GDM1 (cell line): ENCODE measurements around the gene PRR14L.
"Not testable (repeated sequence)": the region's sequence is repeated elsewhere in the genome, so short reads cannot be mapped to it uniquely, and the experiment has no call there.

ENCODE experiments used
- DNase-seq: peaks from one replicate; lab custom pipeline; 2025; lab: John Stamatoyannopoulos, UW

The PRR14L gene

GRCh38 chr22:31740314-31740713, 9.6 kb downstream of the PRR14L start:
- not testable (repeated sequence) for DNase-seq

GRCh38 chr22:31739795-31740201, 10.1 kb downstream of the PRR14L start:
- DNase-seq = no peak

GRCh38 chr22:31738566-31738965, 11.4 kb downstream of the PRR14L start:
- no peak for DNase-seq

GRCh38 chr22:31737932-31738331, 12.0 kb downstream of the PRR14L start:
- no peak for DNase-seq

- no peak for DNase-seq
Observed at GRCh38 chr22:31736458-31736857, 13.5 kb downstream of the PRR14L start.

GRCh38 chr22:31734512-31734911, 15.4 kb downstream of the PRR14L start:
- DNase-seq = no peak

- no peak for DNase-seq
Observed at GRCh38 chr22:31733580-31734079, 16.3 kb downstream of the PRR14L start.

GRCh38 chr22:31732089-31732829, 17.7 kb downstream of the PRR14L start:
- DNase-seq = no peak

GRCh38 chr22:31730344-31730711, 19.6 kb downstream of the PRR14L start:
- no peak for DNase-seq

- DNase-seq = no peak
Observed at GRCh38 chr22:31728857-31729256, 21.1 kb downstream of the PRR14L start.

- DNase-seq = no peak
Observed at GRCh38 chr22:31726692-31727091, 23.2 kb downstream of the PRR14L start.

GRCh38 chr22:31723723-31724122, 26.2 kb downstream of the PRR14L start:
- DNase-seq = no peak

- no peak for DNase-seq
Observed at GRCh38 chr22:31719850-31720471, 30.0 kb downstream of the PRR14L start.

GRCh38 chr22:31715147-31715778, 34.7 kb downstream of the PRR14L start:
- DNase-seq = no peak

- DNase-seq = not testable (repeated sequence)
Observed at GRCh38 chr22:31711226-31711625, 38.7 kb downstream of the PRR14L start.

- DNase-seq = no peak
Observed at GRCh38 chr22:31707519-31707918, 42.4 kb downstream of the PRR14L start.

- DNase-seq = no peak
Observed at GRCh38 chr22:31695423-31695822, 54.5 kb downstream of the PRR14L start.

GRCh38 chr22:31694046-31694445, 55.9 kb downstream of the PRR14L start:
- DNase-seq = not testable (repeated sequence)

GRCh38 chr22:31692186-31692886, 57.6 kb downstream of the PRR14L start:
- no peak for DNase-seq

GRCh38 chr22:31691408-31691807, 58.5 kb downstream of the PRR14L start:
- DNase-seq = no peak

GRCh38 chr22:31683181-31684105, 66.5 kb downstream of the PRR14L start:
- DNase-seq = no peak
